Suprapubic skin (tissue), 4 donors: Measurements from ENCODE around the gene SEPHS1. TPM values are rescaled to one million over a fixed set of nuclear protein-coding genes. Genes with fewer than 3 reads are reported as not detected.
"Not testable (repeated sequence)": the region's sequence is repeated elsewhere in the genome, so short reads cannot be mapped to it uniquely, and the experiment has no call there.

ENCODE experiments used
- DNase-seq, 2 donors: peaks; one replicate each; pipeline ENCODE4 v3.0.0-alpha.2; 2019; ENCODE audit warnings: low spot score in 2 of 2
- H3K27ac ChIP-seq: fragments of 200-600 bp; sonication (generic); one replicate; pipeline ENCODE4 v1.5.1; 2019
- H3K27me3 ChIP-seq: fragments of 200-600 bp; sonication (generic); one replicate; pipeline ENCODE4 v1.5.1; 2019
- H3K36me3 ChIP-seq: fragments of 200-600 bp; sonication (generic); one replicate; pipeline ENCODE4 v1.5.1; 2019
- H3K4me1 ChIP-seq: fragments of 200-600 bp; sonication (generic); one replicate; pipeline ENCODE4 v1.5.1; 2019
- H3K4me3 ChIP-seq: fragments of 200-600 bp; sonication (generic); one replicate; pipeline ENCODE4 v1.5.1; 2019; ENCODE audit warnings: mild to moderate bottlenecking
- H3K9me3 ChIP-seq: fragments of 200-600 bp; sonication (generic); one replicate; pipeline ENCODE4 v1.5.1; 2019
- EP300 ChIP-seq: sonication (generic); formaldehyde crosslinking; IDR thresholded peaks from one replicate; pipeline ENCODE4 v1.6.1; 2017; ENCODE audit warnings: antibody characterized with exemption
- POLR2A ChIP-seq, 2 donors: fragments of 450-650 bp; IDR thresholded peaks; one replicate each; pipeline ENCODE4 v1.6.1; 2017; ENCODE audit warnings: antibody characterized with exemption in 2 of 2, mild to moderate bottlenecking in 2 of 2, moderate library complexity in 2 of 2
- POLR2AphosphoS5 ChIP-seq, 3 donors: sonication (generic); formaldehyde crosslinking; IDR thresholded peaks; one replicate each; pipeline ENCODE4 v1.6.1; 2017; ENCODE audit warnings: antibody characterized with exemption in 3 of 3
- WGBS: methylation state at CpG from one replicate; pipeline ENCODE4 v1.1.5; 2018; 5-methylcytosine and 5-hydroxymethylcytosine counted together
- total RNA-seq, 4 donors: library from RNA; depleted of rRNA; stranded (reverse); fragments of >200 nt; gene quantifications; one replicate each; pipeline ENCODE4 v1.1.0, GENCODE V29; 2016
- TF ChIP-seq, protein P1 (sequence below), 2 donors: fragments of 200-600 bp in 1 of 2; fragments of 450-650 bp in 1 of 2; sonication (generic) in 1 of 2; IDR thresholded peaks; one replicate each; pipeline ENCODE4 v1.5.1; 2016 to 2019; ENCODE audit warnings: antibody characterized with exemption in 2 of 2, mild to moderate bottlenecking in 1 of 2, moderate library complexity in 1 of 2

Gene SEPHS1
- total RNA-seq, 4 donors from 2014 or later: 23.1 to 31.6 (median 25.4) TPM

DNA sequence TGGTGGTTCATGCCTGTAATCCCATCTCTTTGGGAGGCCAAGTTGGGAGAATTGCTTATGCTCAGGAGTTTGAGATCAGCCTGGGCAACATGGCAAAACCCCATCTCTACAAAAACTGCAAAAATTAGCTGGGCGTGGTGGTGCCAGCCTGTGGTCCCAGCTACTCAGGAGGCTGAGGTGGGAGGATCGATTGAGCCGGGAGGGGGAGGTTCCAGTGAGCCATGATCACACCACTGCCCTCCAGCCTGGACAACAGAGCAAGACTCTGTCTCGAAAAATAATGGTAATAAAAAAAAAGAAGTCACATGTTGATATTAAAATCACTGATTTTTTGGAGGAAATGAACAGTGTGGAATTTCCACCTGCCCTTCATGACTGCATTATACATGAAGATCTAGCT lies 64.0 kb downstream of the SEPHS1 start:
- no peaks in the 10 kb centered on the region for H3K27me3 ChIP-seq
- H3K9me3 ChIP-seq: no peaks in the 10 kb centered on the region
- H3K4me3 ChIP-seq: no peak overlapping the region
- WGBS: 96% methylated on average over 4 of the region's 4 CpGs
- no peaks in the 10 kb centered on the region for H3K4me1 ChIP-seq
- peaks cover 44% of the 10 kb centered on the region for H3K36me3 ChIP-seq
- no peak for DNase-seq
- TF ChIP-seq, protein P1, sequence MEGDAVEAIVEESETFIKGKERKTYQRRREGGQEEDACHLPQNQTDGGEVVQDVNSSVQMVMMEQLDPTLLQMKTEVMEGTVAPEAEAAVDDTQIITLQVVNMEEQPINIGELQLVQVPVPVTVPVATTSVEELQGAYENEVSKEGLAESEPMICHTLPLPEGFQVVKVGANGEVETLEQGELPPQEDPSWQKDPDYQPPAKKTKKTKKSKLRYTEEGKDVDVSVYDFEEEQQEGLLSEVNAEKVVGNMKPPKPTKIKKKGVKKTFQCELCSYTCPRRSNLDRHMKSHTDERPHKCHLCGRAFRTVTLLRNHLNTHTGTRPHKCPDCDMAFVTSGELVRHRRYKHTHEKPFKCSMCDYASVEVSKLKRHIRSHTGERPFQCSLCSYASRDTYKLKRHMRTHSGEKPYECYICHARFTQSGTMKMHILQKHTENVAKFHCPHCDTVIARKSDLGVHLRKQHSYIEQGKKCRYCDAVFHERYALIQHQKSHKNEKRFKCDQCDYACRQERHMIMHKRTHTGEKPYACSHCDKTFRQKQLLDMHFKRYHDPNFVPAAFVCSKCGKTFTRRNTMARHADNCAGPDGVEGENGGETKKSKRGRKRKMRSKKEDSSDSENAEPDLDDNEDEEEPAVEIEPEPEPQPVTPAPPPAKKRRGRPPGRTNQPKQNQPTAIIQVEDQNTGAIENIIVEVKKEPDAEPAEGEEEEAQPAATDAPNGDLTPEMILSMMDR (IDR thresholded peaks at IDR 0.05): no peak
- TF ChIP-seq POLR2A (IDR thresholded peaks at IDR 0.05) (no peak), EP300 (no peak), POLR2AphosphoS5 (IDR thresholded peaks at IDR 0.05) (no peak)
- no peak overlapping the region for H3K27ac ChIP-seq

- peaks cover 38% of the 10 kb centered on the region for H3K36me3 ChIP-seq
- 91% methylated on average over 6 of the region's 6 CpGs for WGBS
- H3K27ac ChIP-seq, H3K27me3 ChIP-seq, H3K4me1 ChIP-seq, H3K9me3 ChIP-seq, DNase-seq, H3K4me3 ChIP-seq: not testable (repeated sequence)
Measured at GRCh38 chr10:13282348-13282747, 65.7 kb downstream of the SEPHS1 start.

DNA sequence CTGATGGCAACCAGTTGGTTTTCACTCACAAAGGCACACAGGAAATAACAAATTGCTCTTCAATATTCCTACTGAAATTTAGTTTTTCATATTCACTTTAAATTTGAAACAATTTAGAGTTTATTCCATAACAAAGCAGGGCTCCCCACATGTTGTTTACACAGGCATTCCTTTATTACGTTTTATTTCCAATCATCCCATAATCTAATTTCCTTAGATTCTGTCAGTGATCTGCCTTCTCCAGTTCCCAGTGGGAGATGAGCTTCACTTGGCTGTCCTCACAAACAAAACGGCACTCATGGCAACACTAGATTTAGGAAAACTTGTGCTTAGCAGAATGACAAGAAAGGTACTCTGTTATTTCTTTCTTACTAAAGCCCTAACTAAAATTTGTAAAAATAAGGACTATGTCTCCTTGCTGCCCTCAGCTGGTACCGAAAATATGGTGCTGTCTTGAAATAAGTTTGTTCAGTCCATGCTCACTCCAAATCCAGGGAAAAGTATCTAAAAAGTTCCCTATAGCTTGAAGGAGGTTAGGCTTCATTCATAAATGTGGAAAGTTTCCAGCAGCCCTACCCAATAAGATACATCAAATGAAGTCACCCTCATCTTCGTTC lies 71.2 kb downstream of the SEPHS1 start:
- no peaks in the 10 kb centered on the region for H3K27me3 ChIP-seq
- peaks cover 6% of the 10 kb centered on the region for H3K4me1 ChIP-seq
- TF ChIP-seq, protein P1 (IDR thresholded peaks at IDR 0.05): no peak
- TF ChIP-seq POLR2AphosphoS5 (IDR thresholded peaks at IDR 0.05) (no peak), POLR2A (IDR thresholded peaks at IDR 0.05) (no peak), EP300 (no peak)
- 49% methylated on average over 4 of the region's 4 CpGs for WGBS
- no peaks in the 10 kb centered on the region for H3K9me3 ChIP-seq
- no peak overlapping the region for H3K4me3 ChIP-seq
- H3K27ac ChIP-seq: no peak overlapping the region
- H3K36me3 ChIP-seq: peaks cover 28% of the 10 kb centered on the region
- DNase-seq: no peak

DNA sequence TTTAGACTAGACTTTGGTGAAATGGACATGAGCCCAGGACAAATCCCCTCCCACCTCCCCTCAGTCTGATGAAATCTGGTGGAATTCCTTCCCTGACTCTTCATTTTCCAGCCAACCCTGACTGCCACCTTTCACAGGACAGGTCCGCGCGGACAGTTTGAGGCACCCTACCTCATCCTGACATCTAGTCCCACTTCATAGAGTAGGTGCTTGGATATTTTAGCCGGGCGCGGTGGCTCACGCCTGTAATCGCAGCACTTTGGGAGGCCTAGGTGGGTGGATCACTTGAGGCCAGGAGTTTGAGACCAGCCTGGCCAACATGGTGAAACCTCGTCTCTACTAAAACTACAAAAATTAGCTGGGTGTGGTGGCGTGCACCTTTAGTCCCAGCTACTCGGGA lies 71.9 kb downstream of the SEPHS1 start:
- H3K4me3 ChIP-seq, DNase-seq, H3K9me3 ChIP-seq, H3K27ac ChIP-seq, H3K27me3 ChIP-seq: not testable (repeated sequence)
- 97% methylated on average over 11 of the region's 11 CpGs for WGBS
- peaks cover 11% of the 10 kb centered on the region for H3K4me1 ChIP-seq
- H3K36me3 ChIP-seq: peaks cover 28% of the 10 kb centered on the region

DNA sequence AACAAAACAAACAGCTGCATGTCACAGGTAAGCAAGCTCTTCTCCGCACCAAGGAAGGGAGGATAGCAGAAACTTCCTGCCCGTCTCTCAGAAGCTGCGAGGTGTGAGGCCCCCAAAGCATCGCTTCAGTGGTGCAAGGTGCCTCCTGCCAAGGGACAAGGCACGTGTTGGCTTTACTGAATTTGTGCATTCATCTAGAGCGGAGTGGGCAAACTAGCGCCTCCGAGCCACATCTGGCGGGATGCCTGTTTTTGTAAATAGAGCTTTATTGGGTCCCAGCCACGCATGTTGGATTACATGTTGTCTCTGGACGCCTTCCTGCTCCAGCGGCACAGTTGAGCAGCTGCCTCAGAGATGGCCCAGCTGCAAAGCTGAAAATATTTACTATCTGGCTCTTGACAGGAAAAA lies 75.9 kb downstream of the SEPHS1 start:
- Histone ChIP-seq H3K36me3 (no peaks in the 10 kb centered on the region), H3K4me3 (no peak overlapping the region), H3K4me1 (peaks cover 11% of the 10 kb centered on the region), H3K9me3 (no peaks in the 10 kb centered on the region), H3K27me3 (no peaks in the 10 kb centered on the region), H3K27ac (no peak overlapping the region)
- DNase-seq: peak in 1 of 2 donors; percentile 81
- WGBS: 46% methylated on average over 12 of the region's 12 CpGs
- TF ChIP-seq POLR2AphosphoS5 (IDR thresholded peaks at IDR 0.05): no peak
- TF ChIP-seq POLR2A (IDR thresholded peaks at IDR 0.05): no peak
- no peak for TF ChIP-seq EP300
- TF ChIP-seq, protein P1 (IDR thresholded peaks at IDR 0.05): no peak

DNA sequence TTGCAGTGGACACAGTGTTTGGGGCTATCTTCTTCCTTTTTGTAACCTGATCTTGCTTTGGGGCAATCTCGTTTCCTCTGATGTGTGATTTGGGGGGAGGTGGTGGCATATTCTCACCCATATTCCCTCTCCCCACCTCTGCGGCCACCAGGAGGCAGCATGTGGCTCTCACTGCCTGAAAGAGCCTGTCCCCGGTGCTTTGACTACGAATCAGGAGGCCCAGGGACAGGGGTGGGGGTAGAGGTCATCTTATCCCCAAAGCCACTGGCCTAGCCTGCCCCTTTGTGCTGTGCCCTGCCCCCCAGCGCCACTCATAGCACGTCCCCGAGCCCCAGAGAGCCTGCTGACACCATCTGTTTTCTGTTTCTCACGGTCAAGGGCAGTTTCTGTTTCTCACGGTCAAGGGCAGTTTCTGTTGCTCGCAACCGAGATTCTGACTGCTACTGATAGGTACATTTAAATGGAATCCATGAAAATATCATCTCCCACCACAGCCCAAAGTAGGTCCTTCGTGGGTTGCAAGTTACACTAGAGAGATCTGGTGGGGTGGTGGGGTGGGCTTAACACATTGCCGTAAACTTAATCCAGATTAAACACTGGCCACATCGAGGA lies 76.4 kb downstream of the SEPHS1 start:
- H3K36me3 ChIP-seq: no peaks in the 10 kb centered on the region
- H3K4me3 ChIP-seq: no peak overlapping the region
- TF ChIP-seq POLR2AphosphoS5 (IDR thresholded peaks at IDR 0.05) (no peak), POLR2A (IDR thresholded peaks at IDR 0.05) (no peak), EP300 (no peak)
- TF ChIP-seq, protein P1 (IDR thresholded peaks at IDR 0.05): peak in 1 of 2 donors; percentile 15
- peaks cover 11% of the 10 kb centered on the region for H3K4me1 ChIP-seq
- peak in 1 of 2 donors; percentile 67 for DNase-seq
- H3K9me3 ChIP-seq: no peaks in the 10 kb centered on the region
- H3K27ac ChIP-seq: no peak overlapping the region
- H3K27me3 ChIP-seq: no peaks in the 10 kb centered on the region
- WGBS: 44% methylated on average over 11 of the region's 14 CpGs
